ENCODE results near the gene XYLT1.

The XYLT1 gene

DNA sequence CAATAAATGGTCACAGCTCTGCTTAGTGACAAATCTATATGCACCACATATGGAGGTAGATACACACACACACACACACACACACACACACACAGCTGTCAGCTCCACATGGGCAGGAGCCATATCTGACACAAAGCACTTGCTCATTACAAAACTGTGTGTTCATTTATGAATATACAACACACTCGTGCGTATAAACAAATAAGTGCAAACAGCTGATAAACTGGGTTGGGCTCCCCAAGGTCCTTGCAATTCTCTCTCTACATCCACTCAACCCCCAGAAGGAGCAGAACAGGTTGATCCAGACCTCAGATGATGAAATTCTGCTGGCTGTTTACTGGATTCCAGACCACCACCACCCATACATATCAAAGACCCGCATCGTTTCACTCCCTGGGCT lies 140.7 kb downstream of the XYLT1 start:
- Histone ChIP-seq H3K9me3 (no peaks in the 10 kb centered on the region), H3K27ac (peak overlapping the region; percentile 55 to 67), H3K4me3 (no peak overlapping the region), H3K27me3 (no peaks in the 10 kb centered on the region), H3K4me1 (peaks cover 0 to 37% (median 13%) of the 10 kb centered on the region in 4 donors), H3K36me3 (no peaks in the 10 kb centered on the region)
- TF ChIP-seq, protein P1, sequence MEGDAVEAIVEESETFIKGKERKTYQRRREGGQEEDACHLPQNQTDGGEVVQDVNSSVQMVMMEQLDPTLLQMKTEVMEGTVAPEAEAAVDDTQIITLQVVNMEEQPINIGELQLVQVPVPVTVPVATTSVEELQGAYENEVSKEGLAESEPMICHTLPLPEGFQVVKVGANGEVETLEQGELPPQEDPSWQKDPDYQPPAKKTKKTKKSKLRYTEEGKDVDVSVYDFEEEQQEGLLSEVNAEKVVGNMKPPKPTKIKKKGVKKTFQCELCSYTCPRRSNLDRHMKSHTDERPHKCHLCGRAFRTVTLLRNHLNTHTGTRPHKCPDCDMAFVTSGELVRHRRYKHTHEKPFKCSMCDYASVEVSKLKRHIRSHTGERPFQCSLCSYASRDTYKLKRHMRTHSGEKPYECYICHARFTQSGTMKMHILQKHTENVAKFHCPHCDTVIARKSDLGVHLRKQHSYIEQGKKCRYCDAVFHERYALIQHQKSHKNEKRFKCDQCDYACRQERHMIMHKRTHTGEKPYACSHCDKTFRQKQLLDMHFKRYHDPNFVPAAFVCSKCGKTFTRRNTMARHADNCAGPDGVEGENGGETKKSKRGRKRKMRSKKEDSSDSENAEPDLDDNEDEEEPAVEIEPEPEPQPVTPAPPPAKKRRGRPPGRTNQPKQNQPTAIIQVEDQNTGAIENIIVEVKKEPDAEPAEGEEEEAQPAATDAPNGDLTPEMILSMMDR (IDR thresholded peaks at IDR 0.05), result no peak
- intact Hi-C loops (cut with DNase I; ENCODE audit: low total_unique reads), result no loop called here
- no peak for DNase-seq

DNA sequence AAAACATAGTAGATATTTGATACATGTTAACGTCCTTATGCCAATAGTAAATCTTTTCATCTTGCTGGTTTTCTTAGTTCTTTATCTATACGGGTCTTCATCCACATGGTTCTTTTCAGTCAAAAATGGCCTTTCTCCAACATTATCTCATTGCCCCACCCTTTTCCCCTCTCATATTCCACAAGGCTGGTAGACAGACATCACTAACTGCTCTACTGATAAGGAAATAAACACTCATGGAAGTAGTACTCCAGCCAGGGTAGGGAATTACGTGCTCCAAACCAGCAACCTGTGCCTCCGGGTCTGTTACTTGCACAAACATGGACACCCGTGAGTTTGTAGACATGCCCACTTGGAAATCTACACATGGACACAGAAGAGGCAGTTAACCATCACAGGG lies 141.4 kb downstream of the XYLT1 start:
- peaks cover 0 to 31% (median 13%) of the 10 kb centered on the region in 4 donors for H3K4me1 ChIP-seq
- no peaks in the 10 kb centered on the region for H3K36me3 ChIP-seq
- TF ChIP-seq, protein P1 (IDR thresholded peaks at IDR 0.05), result no peak
- peak in 1 of 2 donors; percentile 32 for DNase-seq
- no peak overlapping the region for H3K4me3 ChIP-seq
- peak overlapping the region; percentile 55 to 67 for H3K27ac ChIP-seq
- no peaks in the 10 kb centered on the region for H3K27me3 ChIP-seq
- no peaks in the 10 kb centered on the region for H3K9me3 ChIP-seq
- intact Hi-C loops (cut with DNase I; ENCODE audit: low total_unique reads), result no loop called here

DNA sequence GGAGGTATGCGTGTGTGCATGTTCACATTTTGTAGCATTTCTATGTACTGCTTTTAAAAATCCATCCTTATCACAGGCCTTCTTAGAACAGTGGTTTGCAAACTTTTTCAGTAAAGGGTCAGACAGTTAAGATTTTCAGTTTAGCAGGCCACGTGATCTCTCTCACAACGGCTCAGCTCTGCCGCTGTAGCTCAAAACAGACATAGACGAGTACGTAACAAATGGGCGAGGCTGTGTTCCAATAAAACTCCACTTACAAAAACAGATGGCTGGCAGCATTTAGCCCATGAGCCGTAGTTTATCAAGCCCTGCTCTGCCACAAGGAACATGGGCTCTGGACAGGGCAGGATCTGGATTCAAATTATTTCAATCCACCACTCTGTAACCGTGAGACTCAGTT lies 141.8 kb downstream of the XYLT1 start:
- Histone ChIP-seq H3K36me3 (no peaks in the 10 kb centered on the region), H3K4me3 (no peak overlapping the region), H3K27me3 (no peaks in the 10 kb centered on the region), H3K9me3 (no peaks in the 10 kb centered on the region), H3K4me1 (peaks cover 0 to 30% (median 13%) of the 10 kb centered on the region in 4 donors), H3K27ac (peak overlapping the region; percentile 55 to 67)
- TF ChIP-seq, protein P1 (IDR thresholded peaks at IDR 0.05), result no peak
- intact Hi-C loops (cut with DNase I; ENCODE audit: low total_unique reads), result no loop called here
- peak; percentile 69 to 82 for DNase-seq

DNA sequence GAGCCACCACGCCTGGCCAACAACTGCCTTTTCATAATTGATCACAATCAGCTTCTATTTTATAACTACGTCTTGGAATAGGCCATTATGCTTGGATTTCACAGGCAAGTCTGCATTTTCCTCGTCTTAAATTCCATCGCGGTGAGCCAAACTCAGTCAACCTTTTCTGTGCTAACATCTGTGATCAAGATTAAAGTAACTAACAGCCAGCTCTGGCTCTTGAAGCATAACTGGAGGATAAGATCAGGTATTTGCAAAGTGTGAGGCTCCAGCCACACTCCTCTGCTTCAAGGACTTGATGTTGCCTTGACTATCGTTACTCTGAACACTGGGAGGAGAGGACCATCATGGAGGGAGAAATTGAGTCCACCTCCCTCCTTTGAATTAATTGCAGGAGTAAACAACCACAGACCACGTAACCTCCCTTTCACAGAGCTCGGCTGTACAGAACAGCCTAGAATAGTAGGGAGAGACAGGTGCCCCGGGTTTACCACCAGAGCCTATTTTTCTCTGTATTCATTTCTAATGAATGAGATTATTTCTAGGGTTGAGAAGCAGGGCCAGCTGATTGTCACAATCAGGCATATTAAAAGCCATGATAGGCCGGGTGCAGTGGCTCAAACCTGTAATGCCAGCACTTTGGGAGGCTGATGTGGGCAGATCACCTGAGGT lies 143.0 kb downstream of the XYLT1 start:
- Histone ChIP-seq H3K4me3 (no peak overlapping the region), H3K9me3 (no peaks in the 10 kb centered on the region), H3K36me3 (no peaks in the 10 kb centered on the region), H3K27ac (peak overlapping the region; percentile 55 to 67), H3K4me1 (peaks cover 0 to 25% (median 13%) of the 10 kb centered on the region in 4 donors), H3K27me3 (no peaks in the 10 kb centered on the region)
- TF ChIP-seq, protein P1 (IDR thresholded peaks at IDR 0.05), result no peak
- DNase-seq, result peak in 1 of 2 donors; percentile 25
- intact Hi-C loops (cut with DNase I; ENCODE audit: low total_unique reads), result no loop called here

DNA sequence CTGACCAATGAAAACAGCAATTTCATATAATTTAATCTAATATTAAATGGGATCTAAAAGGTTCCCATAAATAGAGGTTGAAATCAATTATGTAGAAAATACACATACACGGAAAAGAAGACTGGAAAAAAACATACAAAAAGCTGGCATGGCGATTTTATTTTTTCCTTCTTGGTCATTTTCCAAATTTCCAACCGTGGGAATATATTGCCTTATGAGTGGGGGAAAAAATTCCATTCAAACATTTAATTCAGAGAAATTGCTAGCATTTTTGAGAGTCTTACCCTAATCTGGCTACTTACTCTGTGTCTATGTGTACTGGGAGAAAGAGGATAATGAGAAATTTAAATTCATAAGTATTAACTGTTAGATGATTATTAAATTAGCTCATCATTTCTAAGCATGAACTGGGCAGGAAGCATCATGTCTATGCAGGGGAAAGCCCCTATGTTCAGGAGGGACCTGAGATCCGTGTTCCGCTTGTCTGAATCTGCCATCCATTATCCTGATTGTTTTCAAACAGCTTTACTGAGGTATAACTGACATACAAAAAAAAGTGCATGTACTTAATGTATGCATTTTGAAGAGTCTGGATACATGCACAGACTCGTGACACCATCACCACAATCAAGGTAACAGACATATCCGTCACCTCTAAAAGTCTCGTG lies 145.2 kb downstream of the XYLT1 start:
- TF ChIP-seq, protein P1 (IDR thresholded peaks at IDR 0.05), result no peak

More for the DNA sequence above, 145.2 kb downstream of the XYLT1 start:
- DNase-seq, result no peak
- Histone ChIP-seq H3K36me3 (no peaks in the 10 kb centered on the region), H3K4me1 (peaks cover 0 to 19% (median 14%) of the 10 kb centered on the region in 4 donors), H3K9me3 (no peaks in the 10 kb centered on the region), H3K4me3 (no peak overlapping the region), H3K27ac (no peak overlapping the region), H3K27me3 (no peaks in the 10 kb centered on the region)
- intact Hi-C loops (cut with DNase I; ENCODE audit: low total_unique reads), result no loop called here

All from tibial artery (tissue), 4 donors.